ENCODE measurements around the gene SHC3.

Gene SHC3

DNA sequence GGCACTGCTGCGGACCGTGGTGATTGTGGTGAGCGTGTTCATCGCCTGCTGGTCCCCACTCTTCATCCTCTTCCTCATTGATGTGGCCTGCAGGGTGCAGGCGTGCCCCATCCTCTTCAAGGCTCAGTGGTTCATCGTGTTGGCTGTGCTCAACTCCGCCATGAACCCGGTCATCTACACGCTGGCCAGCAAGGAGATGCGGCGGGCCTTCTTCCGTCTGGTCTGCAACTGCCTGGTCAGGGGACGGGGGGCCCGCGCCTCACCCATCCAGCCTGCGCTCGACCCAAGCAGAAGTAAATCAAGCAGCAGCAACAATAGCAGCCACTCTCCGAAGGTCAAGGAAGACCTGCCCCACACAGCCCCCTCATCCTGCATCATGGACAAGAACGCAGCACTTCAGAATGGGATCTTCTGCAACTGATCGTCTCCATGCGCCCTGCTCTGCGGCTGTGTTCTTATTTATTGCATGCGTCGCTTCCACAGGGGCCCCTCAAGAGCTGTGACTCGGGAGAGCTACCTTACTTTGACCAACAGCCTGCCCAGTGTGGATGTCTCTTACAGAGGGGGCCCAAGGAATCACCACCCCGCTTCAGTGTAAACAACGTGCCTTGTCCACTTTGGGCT lies 176.6 kb downstream of the SHC3 start:
- no peak for DNase-seq (ENCODE audit: low read depth in 2 of 2)

DNA sequence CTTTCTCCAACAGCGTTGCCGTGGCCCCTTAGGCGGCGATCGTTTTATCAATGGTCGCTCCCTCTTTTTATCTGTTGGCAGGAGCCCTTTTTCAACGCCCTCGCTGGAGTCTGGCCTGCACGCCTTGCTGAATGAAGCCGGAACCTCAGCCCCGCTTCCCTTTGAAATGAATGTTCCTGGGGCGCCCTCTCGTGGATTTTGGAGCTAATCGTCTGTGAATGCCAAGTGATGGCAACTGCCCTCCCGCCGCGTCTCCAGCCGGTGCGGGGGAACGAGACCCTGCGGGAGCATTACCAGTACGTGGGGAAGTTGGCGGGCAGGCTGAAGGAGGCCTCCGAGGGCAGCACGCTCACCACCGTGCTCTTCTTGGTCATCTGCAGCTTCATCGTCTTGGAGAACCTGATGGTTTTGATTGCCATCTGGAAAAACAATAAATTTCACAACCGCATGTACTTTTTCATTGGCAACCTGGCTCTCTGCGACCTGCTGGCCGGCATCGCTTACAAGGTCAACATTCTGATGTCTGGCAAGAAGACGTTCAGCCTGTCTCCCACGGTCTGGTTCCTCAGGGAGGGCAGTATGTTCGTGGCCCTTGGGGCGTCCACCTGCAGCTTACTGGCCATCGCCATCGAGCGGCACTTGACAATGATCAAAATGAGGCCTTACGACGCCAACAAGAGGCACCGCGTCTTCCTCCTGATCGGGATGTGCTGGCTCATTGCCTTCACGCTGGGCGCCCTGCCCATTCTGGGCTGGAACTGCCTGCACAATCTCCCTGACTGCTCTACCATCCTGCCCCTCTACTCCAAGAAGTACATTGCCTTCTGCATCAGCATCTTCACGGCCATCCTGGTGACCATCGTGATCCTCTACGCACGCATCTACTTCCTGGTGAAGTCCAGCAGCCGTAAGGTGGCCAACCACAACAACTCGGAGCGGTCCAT lies 177.4 kb downstream of the SHC3 start:
- DNase-seq (ENCODE audit: low read depth in 2 of 2) = peak; percentile 60 to 77

DNA sequence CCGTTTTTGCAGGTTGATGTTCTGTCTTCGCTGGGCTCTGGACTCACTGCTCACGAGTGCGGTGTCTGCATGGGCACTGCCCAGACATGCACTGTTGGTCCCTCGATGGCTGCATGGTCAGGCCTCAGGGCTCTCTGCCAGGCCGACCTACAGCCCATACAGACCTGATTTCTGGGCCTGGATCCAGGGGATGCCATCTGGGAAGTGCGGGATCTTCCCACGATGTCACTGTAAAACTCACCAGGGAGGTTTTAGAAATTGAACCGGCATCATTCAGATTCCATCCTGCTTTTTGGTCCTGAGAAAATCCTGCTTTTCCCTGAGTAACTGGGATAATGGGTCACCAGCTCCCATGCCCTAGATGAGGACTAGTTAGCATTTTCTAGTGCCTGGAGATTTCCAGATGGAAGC lies 178.2 kb downstream of the SHC3 start:
- DNase-seq (ENCODE audit: low read depth in 2 of 2) = no peak

DNA sequence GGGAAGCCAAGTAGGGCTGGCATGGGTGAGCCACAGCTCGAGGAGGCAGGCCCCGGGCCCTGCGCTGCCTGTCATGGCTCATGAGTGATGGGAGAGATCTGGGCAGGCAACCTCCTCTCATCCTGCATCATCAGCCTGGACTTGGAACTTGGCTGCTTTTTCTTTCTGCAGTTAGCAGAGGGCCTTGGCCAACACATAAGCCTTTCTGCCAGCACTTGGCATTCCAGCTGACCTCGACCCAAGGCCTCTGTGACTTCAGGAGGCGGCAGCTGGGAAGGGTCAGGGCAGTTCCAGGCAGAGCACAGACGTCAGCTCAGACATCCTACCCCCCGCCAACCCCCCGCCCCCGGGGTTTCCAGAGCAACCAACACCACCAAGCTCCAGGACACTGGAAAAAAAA lies 179.7 kb downstream of the SHC3 start:
- DNase-seq (ENCODE audit: low read depth in 2 of 2) = no peak

DNA sequence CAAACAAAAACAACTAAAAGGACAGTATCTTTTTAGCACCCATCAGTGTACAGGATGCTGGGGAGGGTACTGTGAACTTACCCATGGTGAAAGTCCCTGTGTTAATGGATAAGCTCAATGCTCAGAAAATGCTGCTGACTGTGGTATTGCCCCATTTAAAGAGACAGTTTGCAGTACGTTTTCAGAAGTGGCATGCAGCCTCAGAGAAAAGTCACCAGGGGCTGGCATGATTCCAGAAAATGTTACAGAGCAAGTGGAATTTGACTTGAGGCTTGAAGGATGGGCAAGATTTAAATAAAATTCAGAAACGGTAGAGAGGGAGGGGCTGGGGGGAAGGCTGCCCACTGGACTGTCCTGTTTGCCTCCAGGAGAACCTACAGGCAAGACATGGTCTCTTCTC lies 180.1 kb downstream of the SHC3 start:
- no peak for DNase-seq (ENCODE audit: low read depth in 2 of 2)

DNA sequence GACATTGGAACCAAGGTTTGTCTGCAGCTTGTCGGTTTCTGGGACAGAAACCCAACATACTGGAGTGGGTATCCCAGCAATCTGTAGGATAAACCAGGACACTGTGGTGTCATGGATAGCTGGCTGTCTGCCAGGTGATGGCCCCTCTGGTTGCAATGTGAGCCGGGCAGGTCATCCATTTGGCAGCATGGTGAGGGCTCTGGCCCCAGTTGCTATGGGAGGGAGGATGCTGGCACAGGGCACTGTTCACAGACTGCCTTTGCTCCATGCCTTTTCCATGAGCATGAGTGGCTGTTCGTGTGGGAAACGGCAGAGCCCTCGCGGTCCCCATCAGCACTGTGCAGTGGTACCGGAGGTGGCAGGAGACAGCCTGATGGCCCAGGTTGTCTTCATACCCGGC lies 181.0 kb downstream of the SHC3 start:
- DNase-seq (ENCODE audit: low read depth in 2 of 2) = no peak

DNA sequence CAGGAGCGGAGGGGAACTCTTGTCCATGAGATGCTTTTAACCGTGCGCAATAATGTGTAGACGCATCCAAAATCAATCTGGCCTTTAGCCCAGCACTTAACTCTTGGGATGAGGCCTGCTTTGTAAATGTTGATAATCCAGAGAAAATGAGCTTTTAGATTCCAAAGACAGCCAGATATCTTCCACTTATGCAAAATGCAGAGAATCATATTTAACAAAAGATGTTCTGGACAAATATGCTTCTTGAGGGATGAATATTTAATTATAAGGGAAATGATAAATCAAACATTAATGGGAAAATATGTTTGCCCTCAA lies 181.7 kb downstream of the SHC3 start:
- DNase-seq (ENCODE audit: low read depth in 2 of 2) = no peak

DNA sequence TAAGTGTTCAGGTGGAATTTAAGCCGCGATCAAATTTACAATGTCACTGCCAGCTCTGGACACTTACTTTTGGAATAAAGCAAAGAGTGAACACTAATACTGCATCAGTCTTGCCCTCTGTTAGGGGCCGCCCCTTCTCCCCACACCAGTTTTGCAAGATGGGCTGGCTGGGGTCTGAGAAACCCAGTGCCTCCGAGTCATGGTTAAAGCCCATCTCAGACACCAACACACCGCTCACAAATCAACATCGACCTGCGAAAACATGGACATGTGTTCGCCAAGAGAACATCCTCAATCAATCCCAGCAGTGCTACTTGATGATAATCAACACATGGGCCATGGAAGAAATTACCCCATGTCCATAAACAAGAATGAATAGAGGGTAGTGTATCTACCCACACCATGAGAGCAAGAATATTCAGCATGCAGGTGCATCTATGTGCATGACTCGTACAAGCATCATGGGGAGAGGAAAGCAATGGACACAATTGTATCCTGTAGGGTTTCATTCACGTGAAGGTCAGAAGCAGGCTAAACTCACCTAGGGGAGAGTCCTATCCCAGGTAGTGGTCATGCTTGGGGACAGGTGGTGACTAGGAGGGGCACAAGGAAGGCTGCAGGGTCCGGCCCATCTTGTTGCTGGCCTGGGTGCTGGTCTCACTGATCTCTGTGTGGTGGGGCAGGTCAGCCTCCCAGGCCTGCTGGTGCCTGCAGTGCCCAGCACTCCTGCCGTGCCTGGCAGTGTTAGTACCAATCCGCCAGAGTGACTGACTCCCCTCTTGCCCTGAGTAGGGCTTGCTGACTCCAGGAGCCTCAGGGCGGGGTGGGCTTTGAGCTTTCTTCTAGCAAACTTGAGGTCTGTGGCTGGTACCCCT lies 182.3 kb downstream of the SHC3 start:
- DNase-seq (ENCODE audit: low read depth in 2 of 2) = no peak

DNA sequence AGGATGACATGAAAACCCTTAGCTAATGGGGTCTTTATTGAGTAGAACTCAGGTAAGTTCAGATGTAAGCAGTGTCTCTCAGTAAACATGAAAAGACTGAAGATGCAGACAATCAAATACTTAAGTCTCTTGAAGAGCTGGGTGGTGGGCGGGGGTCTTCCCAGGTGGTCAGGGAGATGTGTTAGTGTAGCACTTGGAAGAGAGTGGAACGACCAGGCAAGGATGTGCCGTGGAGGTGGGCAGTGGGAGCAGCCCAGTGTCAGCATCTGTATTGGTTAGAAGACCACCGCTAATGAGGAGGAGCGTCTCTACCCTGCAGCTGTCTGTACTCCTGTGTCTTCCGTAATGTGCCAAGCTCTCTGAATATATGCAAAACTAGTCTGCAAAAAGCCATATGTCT lies 183.0 kb downstream of the SHC3 start:
- DNase-seq (ENCODE audit: low read depth in 2 of 2) = no peak

DNA sequence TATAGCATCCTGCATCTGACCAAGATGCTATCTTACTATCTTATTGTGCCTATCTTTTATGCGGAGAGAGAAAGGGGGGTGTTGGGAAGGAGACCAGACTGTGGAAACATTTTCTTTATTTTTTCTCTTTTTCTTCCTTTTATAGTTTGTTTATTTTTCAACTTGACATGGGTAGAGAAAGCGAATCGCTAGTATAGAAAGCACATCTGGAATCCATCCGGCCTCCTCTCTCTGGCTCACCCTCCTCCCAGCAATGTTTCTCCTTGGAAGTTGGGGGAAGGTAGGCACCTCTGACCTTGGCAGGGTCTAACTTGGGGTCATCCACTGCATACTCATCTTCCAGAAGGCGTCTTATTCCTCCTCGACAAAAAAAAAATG lies 183.4 kb downstream of the SHC3 start:
- no peak for DNase-seq (ENCODE audit: low read depth in 2 of 2)

DNA sequence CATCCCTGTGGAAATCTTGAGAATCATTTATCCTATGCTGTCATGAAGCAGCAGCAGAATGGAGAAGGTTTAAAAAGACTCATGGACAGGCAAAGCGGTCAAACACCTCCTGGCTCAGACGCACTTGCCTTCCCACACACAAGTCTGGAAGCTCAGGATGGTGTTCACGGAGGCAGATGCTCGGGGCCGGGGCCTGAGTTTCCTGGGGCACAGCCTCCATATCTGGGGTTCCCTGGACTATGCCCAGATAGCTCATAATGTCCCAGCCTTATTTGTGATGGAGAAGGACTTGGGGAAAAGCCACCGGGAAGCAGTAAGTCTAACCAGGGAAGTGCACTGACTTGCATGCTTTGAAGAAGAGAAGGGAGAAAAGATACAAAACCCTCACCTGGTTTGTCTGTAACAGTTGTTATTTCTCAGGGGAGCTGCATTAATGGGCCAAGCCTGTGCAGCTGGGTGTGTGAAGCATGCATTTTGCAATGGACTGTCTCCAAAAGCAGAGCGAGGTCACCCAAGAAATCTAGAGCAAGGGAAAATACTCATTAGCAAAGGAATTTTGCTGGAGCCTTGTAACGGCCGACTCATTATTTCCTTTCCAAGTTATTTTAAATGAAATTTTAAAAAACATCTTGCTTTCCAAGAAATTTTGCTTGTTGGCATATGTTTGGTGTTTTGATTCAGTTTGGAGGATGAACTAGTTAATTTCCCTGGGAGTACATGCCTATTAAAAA lies 184.0 kb downstream of the SHC3 start:
- no peak for DNase-seq (ENCODE audit: low read depth in 2 of 2)

DNA sequence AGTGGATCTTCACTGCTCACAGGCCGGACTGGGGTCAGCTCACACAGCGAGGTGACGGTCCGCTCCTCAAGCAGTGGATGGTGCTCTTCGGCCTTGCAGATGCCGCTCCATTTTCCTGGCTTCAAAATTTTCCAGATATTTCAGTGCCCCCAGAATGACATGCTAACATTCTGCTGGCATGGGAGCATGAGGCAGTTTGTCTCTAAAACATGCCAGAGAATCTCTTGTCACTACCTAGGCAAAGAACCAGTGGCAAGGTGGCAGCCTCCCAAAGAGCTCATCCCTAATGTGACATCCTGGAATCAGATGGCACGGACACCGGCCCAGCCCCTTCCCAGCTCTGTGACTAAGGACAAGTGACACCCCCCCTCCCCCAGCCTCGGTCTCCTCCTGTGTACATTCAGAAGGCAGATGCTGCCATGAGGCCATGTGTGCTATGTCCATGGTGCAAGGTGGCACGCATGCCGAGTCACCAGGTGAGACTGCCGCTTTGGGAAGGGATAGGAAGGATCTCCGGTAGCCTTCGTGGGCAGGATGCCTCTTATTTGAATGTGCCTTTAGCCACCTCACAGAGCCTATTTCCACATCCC lies 184.7 kb downstream of the SHC3 start:
- no peak for DNase-seq (ENCODE audit: low read depth in 2 of 2)

DNA sequence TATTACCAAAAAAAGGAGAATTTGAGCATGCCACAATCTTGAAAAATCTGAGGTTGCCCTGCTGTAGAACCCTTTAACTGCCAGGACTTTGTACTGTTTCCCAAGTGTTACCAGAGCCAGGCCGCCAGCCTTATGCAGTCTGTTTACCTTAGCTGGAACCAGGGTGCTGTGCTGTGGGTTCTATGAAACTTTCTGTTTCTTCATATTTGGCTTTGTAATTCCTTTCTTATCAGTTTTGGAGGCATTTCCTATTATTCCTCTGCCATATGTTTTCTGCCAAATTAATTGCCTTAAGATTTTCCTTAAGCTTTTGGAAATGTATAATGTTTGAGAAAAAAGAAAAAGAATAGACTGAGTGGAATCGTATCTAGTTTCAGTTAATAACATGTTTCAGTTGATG lies 185.3 kb downstream of the SHC3 start:
- no peak for DNase-seq (ENCODE audit: low read depth in 2 of 2)

DNA sequence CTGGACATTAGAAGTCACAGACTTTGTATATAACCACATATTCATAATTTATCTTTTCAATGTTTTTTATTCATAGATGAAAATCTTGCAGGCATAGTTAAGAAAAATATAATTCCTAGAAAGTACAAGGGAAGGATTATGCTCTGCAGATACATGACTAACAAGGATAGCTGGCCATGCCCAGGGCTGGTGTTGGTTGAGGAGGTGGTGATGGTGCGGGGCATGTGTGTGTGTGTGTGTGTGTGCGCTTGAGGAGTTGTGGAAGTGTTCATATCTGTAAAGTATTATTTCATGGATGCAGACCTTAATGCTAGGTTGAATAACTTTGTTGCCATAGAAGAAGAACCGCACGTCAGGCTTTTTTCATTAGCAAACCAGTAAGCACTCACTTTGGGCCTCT lies 186.1 kb downstream of the SHC3 start:
- DNase-seq (ENCODE audit: low read depth in 2 of 2) = no peak

DNA sequence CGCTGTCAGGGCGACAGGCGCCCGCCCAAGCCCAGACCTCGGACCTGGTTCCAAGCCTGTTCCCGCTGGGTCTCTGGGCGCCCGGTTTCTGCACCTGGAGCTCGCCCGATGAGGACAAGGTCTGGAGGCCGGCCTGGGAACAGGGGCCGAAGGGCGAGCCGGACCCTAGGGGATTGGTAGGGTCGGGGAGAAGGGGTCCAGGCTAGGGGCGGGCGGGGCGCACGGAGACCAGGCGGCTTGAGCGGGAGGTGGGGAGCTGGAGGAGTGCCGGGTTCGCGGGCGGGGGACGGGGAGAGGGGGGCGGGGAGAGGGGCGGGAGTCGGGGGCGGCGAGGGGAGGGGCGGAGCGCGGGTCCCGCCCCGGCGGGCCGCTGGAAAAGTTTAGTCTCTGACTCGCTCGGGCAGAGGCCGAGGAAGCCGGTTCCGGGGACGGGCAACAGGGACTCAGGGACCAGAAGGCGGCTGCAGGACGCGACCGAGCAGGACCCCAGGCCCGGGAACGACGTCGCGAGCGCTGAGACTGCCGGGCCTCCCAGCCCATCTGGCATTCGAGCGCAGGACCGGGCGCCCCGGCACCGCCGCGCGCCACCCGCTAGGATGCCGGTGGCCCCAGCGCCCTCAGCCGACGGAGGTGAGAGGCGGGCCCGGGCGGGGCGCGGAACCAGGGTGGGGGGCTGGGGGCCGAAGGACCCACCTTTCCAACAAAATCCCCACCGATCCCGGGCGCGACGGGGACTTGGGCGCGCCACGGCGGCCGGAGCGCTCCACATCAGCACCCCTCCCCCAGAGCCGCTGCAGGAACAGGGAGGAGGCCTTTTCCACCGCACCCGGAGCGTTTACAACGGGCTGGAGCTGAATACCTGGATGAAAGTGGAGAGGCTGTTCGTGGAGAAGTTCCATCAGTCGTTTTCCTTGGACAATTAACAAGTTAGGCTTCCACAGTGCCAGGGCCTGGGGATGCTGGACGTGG lies 187.3 kb downstream of the SHC3 start, which contains the start of gene S1PR3:
Gene S1PR3, plus strand, starts transcription at position 403 of the 969 bp plus-strand sequence. CDS start 9,733 bp downstream, outside the sequence.
- peak; percentile 17 to 41 for DNase-seq (ENCODE audit: low read depth in 2 of 2)

DNA sequence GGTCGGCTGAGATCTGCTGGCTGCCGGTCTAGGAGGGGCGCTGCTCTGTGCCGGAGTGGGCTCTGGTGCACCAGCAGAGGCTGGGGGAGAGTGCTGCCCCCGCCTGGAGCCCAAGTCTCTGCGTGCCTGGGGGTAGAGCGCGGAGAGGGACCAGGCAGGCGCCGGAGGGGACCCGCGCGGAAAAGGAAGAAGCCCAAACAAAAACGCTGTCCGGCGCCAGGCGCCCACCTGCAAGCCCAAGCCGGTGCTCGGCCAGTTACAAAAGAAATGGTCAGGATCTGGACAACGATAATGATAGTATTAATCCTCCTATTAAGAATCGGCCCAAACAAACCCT lies 187.9 kb downstream of the SHC3 start:
- DNase-seq (ENCODE audit: low read depth in 2 of 2) = no peak

DNA sequence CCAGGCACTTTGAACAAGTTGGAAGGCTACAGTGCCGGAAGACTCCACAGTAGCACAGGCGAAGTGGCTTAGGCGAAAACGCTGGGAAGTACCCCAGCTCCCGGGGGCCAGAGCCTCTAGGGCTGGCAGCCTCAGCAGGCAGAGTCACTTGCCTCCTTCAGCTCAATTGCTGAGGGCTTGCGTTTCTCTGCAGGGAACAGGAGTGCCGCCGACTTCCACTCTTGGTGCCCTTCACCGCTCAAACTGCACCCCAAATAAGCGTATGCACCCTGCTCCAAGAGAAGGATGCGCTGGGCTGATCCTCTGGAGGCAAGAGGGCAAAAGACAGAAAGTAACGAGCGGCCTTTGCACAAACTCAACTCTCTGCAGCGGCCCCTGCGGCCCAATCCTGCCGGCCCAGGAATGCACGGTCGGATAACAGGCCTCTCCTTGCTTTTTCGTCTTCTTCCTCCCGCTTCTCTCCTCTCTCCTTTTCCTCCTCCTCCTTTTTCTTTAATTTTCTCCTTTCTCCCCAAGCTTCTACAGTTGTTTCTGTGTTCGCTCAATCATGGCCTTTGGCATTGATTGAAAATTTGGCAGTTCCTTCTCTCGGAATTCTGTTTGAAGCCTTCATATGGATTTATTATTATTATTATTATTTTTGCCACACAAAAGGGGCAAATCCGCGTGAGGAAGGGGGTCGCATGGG lies 188.4 kb downstream of the SHC3 start:
- DNase-seq (ENCODE audit: low read depth in 2 of 2) = no peak

DNA sequence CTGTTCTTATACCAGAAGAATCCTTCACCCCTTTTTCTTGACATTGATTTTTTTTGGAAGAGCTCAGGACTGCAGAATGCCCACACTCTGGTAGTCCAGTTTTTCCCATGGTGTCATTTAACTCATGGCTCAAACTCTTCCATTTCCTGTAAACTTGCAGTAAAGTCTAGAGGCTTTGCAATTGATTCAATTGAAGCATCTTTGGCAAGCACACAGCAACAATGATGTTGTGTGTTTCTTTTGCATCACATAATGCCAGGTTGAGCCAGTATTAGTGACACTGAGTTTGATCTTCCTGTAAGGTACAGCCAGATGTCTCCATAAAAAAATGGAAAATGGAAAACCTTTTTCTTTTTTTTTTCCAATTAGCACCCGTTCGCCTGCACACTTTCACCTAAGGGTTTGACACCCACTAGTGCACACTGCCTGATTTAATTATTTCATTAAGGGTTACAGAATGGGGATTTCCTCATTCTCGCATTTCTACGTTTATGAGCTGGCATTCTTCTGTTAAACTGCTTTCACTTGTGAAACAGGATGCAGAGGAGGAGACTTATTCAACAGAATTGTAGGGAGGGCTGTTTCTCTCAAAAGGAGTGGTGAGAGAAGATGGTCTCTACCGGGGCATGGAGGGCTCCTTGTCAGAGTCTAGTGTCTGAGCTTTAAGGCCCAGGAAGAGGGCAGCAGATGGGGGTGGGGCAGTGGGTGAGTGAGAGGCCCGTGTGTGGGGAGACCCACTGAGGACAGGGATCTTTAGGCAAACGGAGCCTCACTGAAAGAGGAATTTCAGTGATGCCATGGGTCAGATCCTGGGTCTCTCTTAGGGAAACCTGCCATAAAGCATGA lies 189.6 kb downstream of the SHC3 start:
- DNase-seq (ENCODE audit: low read depth in 2 of 2) = no peak

DNA sequence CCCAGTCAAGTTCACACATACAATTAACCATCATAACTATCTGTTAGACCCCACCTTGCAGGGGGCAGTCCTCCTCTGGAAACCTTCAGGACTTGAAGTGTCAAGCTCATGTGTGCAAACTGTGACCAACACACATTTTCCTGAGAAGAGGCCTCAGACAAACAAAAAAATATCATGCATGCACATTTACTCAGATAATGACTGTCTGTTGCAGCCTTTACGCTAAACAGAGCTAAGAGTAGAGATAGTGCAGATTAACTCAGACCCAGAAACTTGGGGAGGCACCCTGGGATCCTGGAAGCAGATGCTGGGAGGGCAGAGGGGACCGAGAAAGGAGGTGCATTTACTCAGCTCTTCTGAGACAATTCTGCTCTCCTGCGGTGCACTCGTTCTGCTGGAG lies 191.0 kb downstream of the SHC3 start:
- no peak for DNase-seq (ENCODE audit: low read depth in 2 of 2)
